Fibroblast of peridontal ligament (primary cell): ENCODE results near the gene KLF6.
A peak's percentile ranks its signal among the peaks of the same experiment; 100 is the strongest.
"Not testable (repeated sequence)": the region's sequence is repeated elsewhere in the genome, so short reads cannot be mapped to it uniquely, and the experiment has no call there.

Source experiments
- DNase-seq: peaks from one replicate; pipeline ENCODE4 v3.0.0-alpha.2; 2010; ENCODE audit errors: extremely low read depth

Gene KLF6

DNA sequence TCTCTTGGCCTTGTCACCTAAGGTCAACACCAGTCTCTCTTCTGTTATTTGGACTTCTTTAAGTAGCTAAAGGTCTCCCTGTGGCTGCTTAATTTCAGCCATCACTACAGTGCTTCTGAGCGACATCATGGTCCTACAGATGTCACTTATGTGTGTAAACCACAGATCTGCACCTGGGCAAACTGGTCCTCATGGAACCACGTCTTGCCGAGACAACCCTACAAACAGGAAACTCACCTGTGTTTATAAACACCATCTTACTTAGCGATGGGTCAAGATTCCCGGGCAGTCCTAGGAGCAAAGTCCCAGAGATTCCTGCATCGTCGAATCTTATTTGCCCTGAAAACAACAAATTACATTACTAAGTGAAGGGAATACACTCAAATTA is 27.8 kb downstream of the KLF6 start:
- DNase-seq = no peak

DNA sequence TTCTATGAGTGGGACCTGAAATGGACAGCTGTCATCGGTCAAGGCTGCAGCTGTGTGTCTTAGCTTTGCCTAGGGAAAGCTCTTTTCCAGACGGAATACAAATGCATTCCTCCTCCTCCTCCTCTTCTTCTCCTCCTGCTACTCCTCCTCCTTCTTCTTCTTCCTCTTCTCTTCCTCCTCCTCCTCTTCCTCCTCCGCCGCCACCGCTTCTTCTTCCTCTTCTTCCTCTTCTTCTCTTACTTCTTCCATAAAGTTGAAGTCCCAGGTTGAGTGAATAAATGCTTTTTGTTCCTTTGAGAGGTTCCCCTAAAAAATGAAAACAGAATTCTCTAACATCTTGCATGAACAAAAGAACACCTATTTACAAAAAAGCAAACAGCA is 28.7 kb downstream of the KLF6 start:
- DNase-seq = no peak

DNA sequence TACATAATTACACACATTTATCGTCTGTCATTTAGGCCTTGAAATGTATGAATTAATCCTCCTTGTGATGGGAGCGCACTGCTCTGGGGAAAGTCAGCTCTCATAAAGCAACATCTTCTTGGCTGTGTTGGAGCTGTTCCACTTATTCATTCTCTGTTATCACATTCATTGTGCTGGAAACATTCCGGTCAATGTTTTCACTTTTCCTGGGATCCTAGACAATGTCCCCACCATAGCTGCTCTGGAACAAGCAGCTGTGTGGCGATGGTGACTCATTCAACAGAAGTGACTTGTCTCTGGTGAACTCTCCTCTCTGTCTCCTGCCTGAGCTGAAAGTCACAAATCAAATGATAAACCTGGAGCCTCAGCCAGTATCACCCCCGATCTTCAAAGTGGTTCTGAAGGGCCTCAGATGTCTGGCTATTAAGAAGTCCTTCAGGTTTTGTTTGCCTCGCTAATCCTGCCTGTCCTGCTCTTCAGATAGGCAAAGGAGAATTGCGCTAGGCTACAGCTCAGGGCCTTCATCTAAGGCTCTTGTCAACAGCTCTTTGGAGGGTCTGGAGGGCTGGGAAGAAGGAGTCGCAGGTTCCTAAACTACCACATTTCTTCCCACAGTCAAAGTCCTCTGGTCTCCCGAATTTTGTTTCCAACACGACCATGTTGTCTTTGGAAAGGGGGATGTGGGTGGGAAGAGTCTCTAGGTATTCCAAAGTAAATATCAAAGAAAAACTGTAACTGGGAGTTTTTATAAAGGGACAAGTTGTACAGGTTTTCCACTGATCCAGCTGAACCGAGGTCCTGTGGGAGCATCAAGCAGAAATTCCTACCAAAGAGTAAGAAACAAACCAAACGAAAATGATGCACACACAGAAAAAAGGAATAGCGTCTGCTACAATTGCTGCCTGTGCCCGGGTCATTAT is 29.3 kb downstream of the KLF6 start:
- DNase-seq = no peak

DNA sequence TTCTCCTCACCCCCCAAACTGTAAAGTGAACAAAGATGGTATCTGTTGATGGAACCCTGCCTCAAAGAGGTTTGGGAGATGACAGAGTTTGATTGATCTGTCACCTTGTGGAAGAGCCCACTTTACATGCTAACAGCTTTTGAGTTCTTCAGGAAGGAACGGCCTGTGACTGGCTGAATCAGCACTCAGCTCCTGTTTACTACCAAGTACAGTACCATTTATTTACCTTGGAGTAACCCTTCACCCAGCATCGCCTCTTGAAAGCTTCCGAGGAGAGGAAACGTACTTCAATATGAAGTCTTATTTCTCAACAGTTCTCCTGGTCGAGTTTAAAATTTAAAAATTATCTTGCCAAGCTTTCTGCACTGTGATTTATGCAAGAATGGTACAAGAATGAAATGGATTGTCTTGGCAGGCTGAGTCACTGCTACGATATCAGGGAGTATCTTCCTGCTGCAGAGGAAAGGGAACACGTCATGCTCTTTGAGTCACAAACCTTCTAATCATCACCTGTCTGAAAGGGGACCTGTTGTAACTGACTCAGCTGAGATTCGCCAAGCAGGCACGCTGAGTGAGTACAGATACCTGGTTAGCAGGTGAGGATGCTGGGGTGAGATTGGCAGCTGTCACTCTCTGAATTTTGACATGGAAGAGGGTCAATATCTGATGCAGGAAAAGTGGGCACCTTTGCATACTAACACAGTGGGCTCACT is 30.1 kb downstream of the KLF6 start:
- peak; percentile 60 for DNase-seq

DNA sequence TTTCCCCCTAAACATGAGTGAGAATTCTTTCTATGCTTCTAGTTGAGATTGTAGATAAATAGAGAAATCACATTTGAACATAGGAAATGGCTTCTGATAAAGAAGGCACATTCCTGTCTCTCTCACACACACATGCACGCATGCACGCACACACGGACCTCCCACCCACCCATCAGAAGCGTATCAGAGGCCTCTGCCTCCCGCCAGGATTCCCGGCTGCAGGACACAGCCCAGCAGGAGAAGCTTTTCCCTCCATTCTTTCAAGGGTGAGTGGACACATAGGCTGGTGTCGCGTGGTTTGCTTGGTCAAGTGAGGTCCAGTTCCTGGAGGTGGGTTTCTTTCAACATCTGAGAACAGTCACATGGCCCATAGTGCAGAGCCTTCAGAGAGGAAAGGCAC is 34.2 kb downstream of the KLF6 start:
- DNase-seq = no peak

DNA sequence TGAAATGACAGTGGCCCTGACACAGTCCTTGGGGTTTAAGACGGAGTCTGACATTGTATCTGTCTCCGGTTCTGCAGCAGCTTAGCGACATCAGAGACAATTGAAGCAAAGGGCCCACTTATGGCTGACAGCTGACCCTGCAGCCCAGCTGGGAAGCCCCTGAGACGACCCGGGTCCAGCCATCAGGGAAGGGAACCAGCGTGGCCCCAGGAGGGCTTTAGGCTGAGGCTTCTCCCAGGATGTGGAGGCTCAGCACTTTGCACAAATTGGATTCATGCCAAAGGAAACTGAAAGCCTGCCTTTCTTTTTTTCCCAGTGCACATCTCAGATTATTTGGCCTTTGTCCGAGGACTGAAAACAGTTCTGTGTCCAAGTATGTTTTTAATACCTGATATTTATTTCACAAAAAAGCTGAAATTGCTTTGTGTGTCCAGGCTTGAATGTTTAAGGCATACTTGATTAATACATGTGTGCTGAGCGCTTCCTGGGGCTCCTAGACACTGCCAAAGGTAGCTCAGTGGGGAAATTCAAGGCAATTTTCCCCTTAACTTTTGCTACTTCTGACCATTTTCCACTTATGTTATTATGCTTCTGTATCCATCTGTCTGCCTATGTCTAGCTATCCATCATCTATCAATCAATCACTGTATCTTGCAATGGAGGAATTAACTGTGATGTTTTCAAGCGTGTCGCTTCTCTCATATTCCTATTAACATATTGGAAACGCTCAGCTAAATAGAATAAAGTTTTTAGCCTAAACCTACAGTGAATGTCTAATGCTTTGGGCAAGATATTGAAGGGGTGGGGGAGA is 34.8 kb downstream of the KLF6 start:
- DNase-seq = peak; percentile 40

DNA sequence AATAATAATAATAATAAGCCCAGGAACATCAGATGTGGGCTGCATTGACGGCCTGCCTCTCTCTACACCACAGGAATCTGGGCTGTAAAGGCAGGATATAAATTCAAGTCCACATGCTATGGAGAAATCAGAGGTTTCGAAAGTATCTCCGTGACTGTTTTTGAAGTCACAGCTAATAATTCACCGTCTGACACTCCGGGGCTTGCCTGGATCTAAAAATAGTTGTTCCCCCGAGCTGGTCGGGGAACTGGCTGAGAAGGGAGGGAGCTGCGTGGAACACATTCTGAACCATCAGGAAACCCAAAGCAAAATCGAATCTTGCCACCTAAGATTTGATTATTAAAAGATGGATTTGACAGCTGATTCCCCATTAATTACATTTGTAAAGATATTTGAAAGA is 35.4 kb downstream of the KLF6 start:
- DNase-seq = no peak

DNA sequence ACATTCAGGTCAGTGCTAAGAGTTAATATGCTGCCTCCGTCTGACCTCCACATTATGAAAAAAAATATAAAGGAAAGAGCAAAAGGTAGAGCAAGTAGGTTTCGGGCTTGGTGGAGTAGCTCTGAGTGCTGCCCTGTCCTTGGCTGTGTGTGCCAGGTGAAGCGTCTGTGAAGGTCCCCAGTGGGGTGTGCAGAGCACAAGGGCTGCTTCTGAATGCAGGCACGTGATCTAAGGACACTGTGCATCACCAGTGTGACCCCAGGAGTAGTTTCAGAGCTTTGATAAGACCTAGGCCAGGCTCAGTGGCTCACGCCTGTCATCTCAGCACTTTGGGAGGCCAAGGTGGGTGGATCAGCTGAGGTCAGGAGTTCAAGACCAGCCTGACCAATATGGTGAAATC is 36.0 kb downstream of the KLF6 start:
- DNase-seq = no peak

DNA sequence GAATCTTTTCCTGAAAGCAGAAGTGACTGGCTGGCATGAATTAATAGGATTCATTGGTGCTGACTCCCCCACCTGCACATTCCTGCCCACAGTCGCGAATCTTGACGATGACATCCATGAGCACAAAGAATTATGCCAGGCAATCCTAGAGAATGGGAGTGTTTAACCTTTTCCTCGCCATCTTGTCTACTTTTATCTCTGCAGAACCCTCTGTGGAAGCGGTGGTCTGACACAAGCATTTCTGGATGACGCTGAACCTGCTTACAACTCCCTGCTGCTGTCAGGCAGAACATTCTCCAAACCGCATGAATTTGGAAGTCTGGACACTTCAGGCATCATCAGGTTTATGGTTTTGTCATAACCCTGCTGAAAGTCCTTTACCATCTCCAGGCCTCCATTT is 36.5 kb downstream of the KLF6 start:
- no peak for DNase-seq

DNA sequence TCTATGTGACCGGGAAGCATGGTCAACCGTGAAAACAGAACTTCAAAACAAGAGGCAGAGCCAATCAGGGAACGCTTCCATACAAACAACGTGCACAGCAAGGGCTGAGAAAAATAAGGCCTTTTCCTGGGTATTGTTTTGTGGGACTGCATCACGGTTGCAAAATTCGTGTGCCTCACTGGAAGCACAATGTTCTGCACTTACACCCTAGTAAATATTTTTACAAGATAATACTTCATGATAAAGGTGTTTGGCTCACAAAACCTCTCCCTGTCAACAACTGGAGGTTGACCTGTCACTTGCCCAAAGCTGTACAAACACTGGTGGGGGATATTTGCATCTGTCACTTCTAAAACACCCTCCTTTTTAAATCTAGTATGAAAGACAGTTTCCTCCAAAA is 37.0 kb downstream of the KLF6 start:
- DNase-seq = no peak

DNA sequence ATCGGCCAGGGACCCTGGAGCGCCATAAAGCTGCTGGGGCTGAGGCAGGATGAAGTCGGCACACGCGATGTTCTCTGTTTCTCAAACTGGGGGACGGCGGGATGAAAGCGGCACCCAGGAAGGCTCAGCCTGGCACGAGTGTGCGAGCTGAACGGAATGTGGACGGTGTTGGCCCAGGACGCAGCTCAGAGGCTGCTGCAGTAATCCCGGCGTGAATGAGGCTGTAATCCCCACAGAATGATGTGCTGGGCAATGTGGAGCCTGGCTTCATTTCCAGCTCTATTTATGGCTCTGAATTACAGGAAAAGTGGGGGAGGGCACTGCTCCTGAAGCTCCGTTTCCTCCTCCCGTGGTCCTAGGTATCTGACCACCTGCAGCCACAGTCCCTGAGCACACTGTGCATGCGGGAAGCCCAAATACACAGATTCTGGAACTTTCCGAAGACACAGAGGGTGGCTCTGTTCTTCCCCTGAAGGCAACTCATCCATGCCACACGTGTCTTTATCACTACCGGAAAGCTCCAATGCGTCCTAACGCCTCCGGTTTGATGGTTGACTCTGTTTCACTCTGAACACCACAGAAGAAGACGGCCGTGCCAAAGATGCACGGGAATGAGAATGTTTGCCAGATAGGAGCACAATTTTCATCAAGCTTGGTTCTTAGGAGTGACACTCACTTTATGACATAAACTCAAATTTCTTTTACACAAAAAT is 37.6 kb downstream of the KLF6 start:
- no peak for DNase-seq

DNA sequence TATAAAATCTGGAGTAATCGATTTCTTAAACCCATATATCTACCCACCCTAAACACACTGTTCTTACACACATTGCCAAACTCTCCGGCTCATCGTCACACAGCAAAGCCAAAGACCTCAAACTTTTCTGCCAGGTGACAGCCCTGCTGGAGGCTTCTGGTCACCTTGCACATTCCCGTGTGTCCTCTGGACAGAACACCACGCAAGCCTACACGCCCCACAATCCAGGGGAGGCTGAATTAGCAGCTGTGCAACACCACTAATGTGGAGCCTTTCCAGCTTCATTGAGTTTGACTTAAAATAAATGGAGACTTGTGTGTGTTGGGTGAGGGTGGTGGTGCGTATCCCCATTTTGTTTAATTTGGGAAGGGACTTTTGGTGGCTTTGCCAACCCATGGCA is 38.4 kb downstream of the KLF6 start:
- no peak for DNase-seq

DNA sequence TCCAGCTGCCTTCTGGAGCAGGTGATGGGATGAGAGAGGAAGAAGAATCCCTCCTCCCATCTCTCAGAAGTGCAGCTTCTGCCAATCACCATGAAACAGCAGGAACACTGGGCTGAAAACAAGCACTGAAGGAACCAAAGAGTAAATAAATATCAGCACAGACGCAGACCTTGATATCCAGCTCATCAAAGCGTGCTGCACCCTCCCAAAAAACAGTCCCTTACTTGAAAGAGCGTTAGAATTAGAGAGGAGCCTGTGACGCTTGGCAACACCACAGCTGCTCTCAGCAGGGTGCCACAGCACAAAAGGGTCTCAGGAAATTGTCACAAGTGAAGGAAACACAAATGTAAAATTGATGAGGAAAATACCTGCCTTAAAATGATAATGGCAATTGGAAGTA is 39.5 kb downstream of the KLF6 start:
- no peak for DNase-seq

DNA sequence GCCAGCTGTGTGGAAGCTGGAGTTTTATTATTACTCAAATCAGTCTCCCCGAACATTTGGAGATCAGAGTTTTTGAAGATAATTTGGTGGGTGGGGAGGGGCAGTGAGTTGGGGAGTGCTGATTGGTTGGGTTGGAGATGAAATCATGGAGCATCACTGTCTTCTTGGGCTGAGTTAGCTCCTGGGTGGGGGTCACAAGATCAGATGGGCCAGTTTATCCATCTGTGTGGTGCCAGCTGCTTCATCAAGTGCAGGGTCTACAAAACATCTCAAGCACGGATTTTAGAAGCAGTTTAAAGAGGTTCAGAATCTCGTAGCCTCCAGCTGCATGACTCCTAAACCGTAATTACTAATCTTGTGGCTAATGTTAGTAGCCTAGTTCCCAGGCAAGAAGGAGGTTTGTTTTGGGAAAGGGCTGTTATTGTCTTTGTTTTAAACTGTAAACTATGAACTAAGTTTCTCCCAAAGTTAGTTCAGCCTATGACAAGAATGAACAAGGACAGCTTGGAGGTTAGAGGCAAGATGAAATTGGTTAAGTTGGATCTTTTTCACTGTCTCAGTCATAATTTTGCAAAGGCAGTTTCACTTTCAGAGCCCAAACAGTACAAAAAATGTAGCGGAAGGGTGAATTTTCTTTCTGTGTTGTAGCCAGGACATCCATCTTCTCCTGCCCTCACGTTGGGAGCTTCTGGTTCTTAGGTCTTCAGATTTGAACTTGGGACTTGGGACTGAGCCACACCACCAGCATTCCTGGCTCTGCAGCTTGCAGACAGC is 43.1 kb downstream of the KLF6 start:
- DNase-seq = peak; percentile 73

DNA sequence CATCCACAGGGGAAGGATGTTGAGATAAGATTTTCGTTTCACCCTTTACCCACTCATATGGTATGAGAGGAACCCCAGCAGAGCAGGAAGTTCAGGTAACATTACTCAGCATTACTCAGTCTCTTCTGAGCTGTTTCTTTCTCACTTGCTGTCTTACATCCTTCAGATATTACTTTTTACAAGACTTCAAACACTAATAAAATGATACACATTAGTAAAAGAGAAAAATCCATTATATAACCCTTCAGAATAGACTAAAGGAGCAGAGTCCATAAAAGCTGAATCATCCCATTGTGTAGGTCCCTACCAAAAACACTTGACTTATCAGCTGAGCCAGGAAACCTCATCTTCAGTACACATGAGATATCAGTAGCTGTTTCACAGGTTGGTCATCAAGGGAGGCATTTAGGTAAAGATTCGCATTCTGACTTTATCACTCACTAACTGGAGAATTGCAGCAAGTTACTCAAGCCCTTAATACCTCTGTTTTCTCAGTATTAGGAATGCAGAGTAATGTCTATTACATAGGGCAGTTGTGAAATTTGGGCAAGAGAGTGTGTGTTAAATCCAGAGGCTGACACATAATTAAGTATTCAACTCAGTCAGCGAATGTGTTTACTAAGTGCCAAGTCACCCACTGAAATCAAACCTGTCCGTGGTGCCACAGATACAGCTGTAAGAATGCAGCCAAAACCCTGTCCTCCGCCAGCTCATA is 44.7 kb downstream of the KLF6 start:
- DNase-seq = no peak

DNA sequence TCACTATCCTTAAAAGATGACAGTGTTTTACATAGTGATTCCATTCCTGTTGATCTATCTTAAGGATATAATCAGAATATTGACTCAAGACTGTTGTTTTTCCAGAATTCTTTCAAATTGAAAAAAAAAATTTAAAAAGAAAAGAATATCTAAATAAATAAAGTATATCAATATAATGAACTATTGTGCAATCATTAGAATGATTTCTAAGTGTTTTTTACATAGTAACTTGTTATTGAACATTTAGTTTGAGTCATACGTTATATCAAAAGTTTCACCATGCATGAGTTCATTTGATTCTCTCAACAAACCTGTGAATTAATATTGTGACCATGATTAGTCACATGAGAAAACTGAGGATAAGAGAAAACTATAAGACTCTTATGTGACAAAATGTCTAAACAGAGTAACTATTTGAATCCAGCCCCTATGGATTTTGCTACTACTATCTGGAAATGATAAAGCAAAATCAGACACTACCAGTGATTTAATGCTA is 46.1 kb downstream of the KLF6 start:
- DNase-seq = no peak

DNA sequence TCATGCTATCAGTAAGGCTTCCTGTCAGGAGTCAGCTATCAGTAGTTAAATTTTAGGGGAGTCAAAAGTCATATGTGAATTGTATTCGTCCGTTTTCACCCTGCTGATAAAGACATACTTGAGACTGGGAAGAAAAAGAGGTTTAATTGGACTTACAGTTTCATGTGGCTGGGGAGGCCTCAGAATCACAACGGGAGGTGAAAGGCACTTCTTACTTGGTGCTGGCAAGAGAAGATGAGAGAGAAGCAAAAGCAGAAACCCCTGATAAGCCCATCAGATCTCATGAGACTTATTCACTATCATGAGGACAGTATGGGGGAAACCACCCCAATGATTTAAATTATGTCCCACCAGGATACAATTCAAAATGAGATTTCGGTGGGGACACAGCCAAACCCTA is 47.1 kb downstream of the KLF6 start:
- DNase-seq = no peak

DNA sequence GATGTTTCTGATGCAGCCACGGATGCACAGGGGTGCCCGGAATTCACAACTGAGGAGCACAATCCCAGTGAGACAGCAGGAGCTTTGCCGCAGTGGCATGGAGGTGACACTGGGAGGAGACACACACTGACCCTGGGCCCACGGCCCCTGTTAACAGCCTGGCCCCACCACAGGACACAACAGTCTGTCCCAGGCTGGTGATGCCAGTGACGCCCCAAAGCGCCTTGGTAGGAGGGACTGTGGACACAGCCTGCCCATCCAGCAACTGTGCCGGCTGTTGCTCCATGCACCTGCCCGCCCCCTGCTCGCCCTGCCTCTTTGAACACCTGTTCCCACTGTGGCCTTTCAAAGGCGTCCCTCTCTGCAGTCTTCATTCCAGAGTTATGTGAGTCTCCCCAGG is 49.8 kb downstream of the KLF6 start:
- no peak for DNase-seq

DNA sequence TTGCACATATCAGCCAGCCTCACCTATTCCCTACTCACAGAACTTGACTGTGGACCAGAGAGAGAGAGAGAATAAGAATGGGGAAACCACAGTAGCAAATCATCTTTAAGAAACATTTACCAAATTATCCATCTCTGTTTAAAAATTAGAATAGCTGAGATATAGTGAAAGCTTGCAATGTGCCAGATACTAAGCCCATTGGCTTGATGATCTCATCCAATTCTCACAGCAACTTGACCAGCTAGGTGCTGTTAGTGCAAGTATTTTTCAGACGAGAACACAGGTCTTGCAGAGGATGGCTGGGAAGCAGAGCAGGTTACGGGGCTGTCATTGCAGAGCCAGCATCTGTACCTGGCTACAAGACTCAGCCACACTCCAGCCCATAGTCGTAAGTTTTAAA is 50.9 kb downstream of the KLF6 start:
- DNase-seq = no peak

DNA sequence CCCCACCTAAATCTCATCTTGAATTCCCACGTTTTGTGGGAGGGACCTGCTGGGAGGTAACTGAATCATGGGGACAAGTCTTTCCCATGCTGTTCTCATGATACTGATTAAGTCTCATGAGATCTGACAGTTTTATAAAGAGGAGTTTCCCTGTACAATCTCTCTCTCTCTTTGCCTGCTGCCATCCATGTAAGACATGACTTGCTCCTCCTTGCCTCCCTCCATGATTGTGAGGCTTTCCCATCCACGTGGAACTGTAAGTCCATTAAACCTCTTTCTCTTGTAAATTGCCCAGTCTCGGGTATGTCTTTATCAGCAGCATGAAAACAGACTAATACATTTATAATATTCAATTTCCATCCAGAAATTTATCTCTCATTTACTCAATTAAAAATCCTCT is 52.8 kb downstream of the KLF6 start:
- DNase-seq = not testable (repeated sequence)
